A549 (cell line): ENCODE data around the gene PPP1R11. TPM values are rescaled to one million over a fixed set of nuclear protein-coding genes. Genes with fewer than 3 reads are reported as not detected.

ENCODE experiments used
- ATAC-seq, 2 experiments: fragments of 200-7000 bp in 1 of 2; fragments of >200 bp in 1 of 2; cut with Nextera tagmentation in 1 of 2; cut with Tn5 transposase in 1 of 2; 3 replicates each; pipeline versions ENCODE4 v1.8.0 to v1.9.1; 2018 to 2020; ENCODE audit warnings: mild to moderate bottlenecking in 1 of 2, moderate library complexity in 1 of 2
- CTCF ChIA-PET: fragments of 300-600 bp; sonication (Branson Sonifier 250); formaldehyde crosslinking; extraction: SDS; loops from one replicate; lab custom pipeline; 2021; ENCODE audit warnings: antibody characterized with exemption, inconsistent platforms; lab: Yijun Ruan, JAX
- POLR2A ChIA-PET: fragments of 350-600 bp; formaldehyde crosslinking; extraction: SDS; loops from one replicate; lab custom pipeline; 2021; ENCODE audit warnings: antibody characterized with exemption, inconsistent platforms; lab: Yijun Ruan, JAX
- DNase-seq, 2 experiments: peaks; one replicate each; pipeline versions ENCODE4 v3.0.0 to v3.0.0-alpha.2; 2011 to 2016; ENCODE audit warnings: low read depth in 1 of 2, low spot score in 1 of 2
- FAIRE-seq: peaks from 2 replicates; lab custom pipeline; 2011; peaks lifted over from hg19 to GRCh38; lab: Jason Lieb, UNC
- H3K27ac ChIP-seq, 2 experiments: fragments of >200 bp; sonication (Bioruptor Twin); formaldehyde crosslinking; 3 replicates each; pipeline ENCODE4 v1.5.1; 2016 to 2017
- H3K4me1 ChIP-seq: fragments of >200 bp; sonication (Bioruptor Twin); formaldehyde crosslinking; 3 replicates; pipeline ENCODE4 v1.6.1; 2016
- H3K4me2 ChIP-seq: fragments of >200 bp; sonication (Bioruptor Twin); formaldehyde crosslinking; 3 replicates; pipeline ENCODE4 v1.6.1; 2016
- H3K4me3 ChIP-seq: fragments of >200 bp; sonication (Bioruptor Twin); formaldehyde crosslinking; 3 replicates; pipeline ENCODE4 v1.5.1; 2016
- H3K9me3 ChIP-seq: fragments of >200 bp; sonication (Bioruptor Twin); formaldehyde crosslinking; 3 replicates; pipeline ENCODE4 v1.6.1; 2016
- BHLHE40 ChIP-seq: IDR thresholded peaks from 2 replicates; pipeline ENCODE4 v1.6.1; 2012; ENCODE audit warnings: low read depth, low read length, inconsistent platforms
- CBX2 ChIP-seq: fragments of 200-600 bp; sonication (generic); IDR thresholded peaks from 2 replicates; pipeline ENCODE4 v1.6.1; 2016; ENCODE audit warnings: low read depth, mild to moderate bottlenecking, borderline replicate concordance
- CHD2 ChIP-seq: fragments of 150-350 bp; IDR thresholded peaks from 2 replicates; pipeline ENCODE4 v1.6.1; 2014; ENCODE audit warnings: low read length; ENCODE audit not compliant: partially characterized antibody
- EHMT2 ChIP-seq: fragments of 200-600 bp; sonication (generic); IDR thresholded peaks from 2 replicates; pipeline ENCODE4 v1.6.1; 2016; ENCODE audit warnings: antibody characterized with exemption, low read depth, mild to moderate bottlenecking, moderate library complexity
- EP300 ChIP-seq, 2 experiments: fragments of >200 bp; sonication (Bioruptor Twin); formaldehyde crosslinking; IDR thresholded peaks; 2 replicates in 1 of 2; 3 replicates in 1 of 2; pipeline ENCODE4 v1.6.1; 2016 to 2017
- FOXS1 ChIP-seq: fragments of 250-450 bp; sonication (Bioruptor Pico); IDR thresholded peaks from 2 replicates; pipeline ENCODE4 v1.5.0; 2020; ENCODE audit warnings: mild to moderate bottlenecking, moderate library complexity
- GATA3 ChIP-seq: IDR thresholded peaks from 2 replicates; pipeline ENCODE4 v1.6.1; 2012; ENCODE audit warnings: borderline replicate concordance
- HDAC2 ChIP-seq: fragments of 200-600 bp; sonication (generic); IDR thresholded peaks from 2 replicates; pipeline ENCODE4 v1.6.1; 2016
- HEYL ChIP-seq: fragments of 250-450 bp; sonication (Bioruptor Pico); IDR thresholded peaks from 2 replicates; pipeline ENCODE4 v1.8.0; 2021; ENCODE audit warnings: mild to moderate bottlenecking, moderate library complexity
- HMGXB4 ChIP-seq: fragments of 250-450 bp; sonication (Bioruptor Pico); IDR thresholded peaks from 2 replicates; pipeline ENCODE4 v1.5.0; 2021; ENCODE audit warnings: mild to moderate bottlenecking, moderate library complexity, borderline replicate concordance
- HOXB5 ChIP-seq: fragments of 250-450 bp; sonication (Bioruptor Pico); IDR thresholded peaks from 2 replicates; pipeline ENCODE4 v1.5.0; 2020; ENCODE audit warnings: mild to moderate bottlenecking, moderate library complexity
- MAFK ChIP-seq: fragments of 450-650 bp; IDR thresholded peaks from 2 replicates; pipeline ENCODE4 v1.6.1; 2014; ENCODE audit not compliant: partially characterized antibody
- MAX ChIP-seq: IDR thresholded peaks from 2 replicates; pipeline ENCODE4 v1.6.1; 2012
- NFE2L2 ChIP-seq: fragments of 150-350 bp; conservative IDR thresholded peaks from 2 replicates; pipeline ENCODE4 v1.6.1; 2014; ENCODE audit warnings: low read length
- NPAS2 ChIP-seq: fragments of 250-450 bp; sonication (Bioruptor Pico); IDR thresholded peaks from 2 replicates; pipeline ENCODE4 v1.8.0; 2022; ENCODE audit warnings: mild to moderate bottlenecking, moderate library complexity, borderline replicate concordance
- NR3C1 ChIP-seq: fragments of >200 bp; sonication (Bioruptor Twin); formaldehyde crosslinking; IDR thresholded peaks from 3 replicates; pipeline ENCODE4 v1.6.1; 2017
- PHF8 ChIP-seq: fragments of 200-600 bp; sonication (generic); IDR thresholded peaks from 2 replicates; pipeline ENCODE4 v1.6.1; 2016; ENCODE audit warnings: low read depth, mild to moderate bottlenecking, antibody characterized with exemption, moderate library complexity, borderline replicate concordance
- POLR2A ChIP-seq: IDR thresholded peaks from 2 replicates; pipeline ENCODE4 v1.6.1; 2012; ENCODE audit warnings: mild to moderate bottlenecking, low read length
- POLR2AphosphoS2 ChIP-seq: conservative IDR thresholded peaks from 2 replicates; pipeline ENCODE4 v1.6.1; 2012; ENCODE audit warnings: low read length, improper control_type of control experiment, inconsistent platforms
- RCOR1 ChIP-seq: fragments of 150-350 bp; IDR thresholded peaks from 2 replicates; pipeline ENCODE4 v1.6.1; 2014; ENCODE audit warnings: antibody characterized with exemption, low read length, low read depth
- RFX5 ChIP-seq: fragments of 450-650 bp; IDR thresholded peaks from 2 replicates; pipeline ENCODE4 v1.7.1; 2014; ENCODE audit warnings: antibody characterized with exemption, mild to moderate bottlenecking, moderate library complexity
- RNF2 ChIP-seq: fragments of 200-600 bp; sonication (generic); IDR thresholded peaks from 2 replicates; pipeline ENCODE4 v1.6.1; 2016; ENCODE audit warnings: low read depth, mild to moderate bottlenecking, antibody characterized with exemption, moderate library complexity, borderline replicate concordance
- TFCP2L1 ChIP-seq: fragments of 250-450 bp; sonication (Bioruptor Pico); IDR thresholded peaks from 2 replicates; pipeline ENCODE4 v1.5.0; 2021; ENCODE audit warnings: mild to moderate bottlenecking
- ZC3H11A ChIP-seq: fragments of 450-650 bp; IDR thresholded peaks from 2 replicates; pipeline ENCODE4 v1.6.1; 2014; ENCODE audit warnings: antibody characterized with exemption, mild to moderate bottlenecking
- ZFP36 ChIP-seq: fragments of 450-650 bp; IDR thresholded peaks from 2 replicates; pipeline ENCODE4 v1.6.1; 2014; ENCODE audit warnings: borderline replicate concordance; ENCODE audit not compliant: partially characterized antibody
- ZNF302 ChIP-seq: fragments of 250-450 bp; sonication (Bioruptor Pico); IDR thresholded peaks from 2 replicates; pipeline ENCODE4 v1.9.0; 2021; ENCODE audit warnings: inconsistent platforms, mild to moderate bottlenecking, moderate library complexity
- ZSCAN20 ChIP-seq: fragments of 250-450 bp; sonication (Bioruptor Pico); IDR thresholded peaks from 2 replicates; pipeline ENCODE4 v1.8.0; 2022; ENCODE audit warnings: mild to moderate bottlenecking, moderate library complexity
- WGBS: methylation state at CpG from one replicate; pipeline ENCODE4 v1.1.6; 2017; ENCODE audit errors: missing lambda C conversion rate; 5-methylcytosine and 5-hydroxymethylcytosine counted together
- polyA plus RNA-seq, 4 experiments: library from polyadenylated mRNA; depleted of rRNA in 3 of 4; stranded (reverse); fragments of >200 nt; fragmentation: RNase III in 1 of 4; extraction: RNeasy Plus Mini Kit Qiagen cat#74134 plus additional on column Dnase treatment in 1 of 4; gene quantifications; 2 replicates in 3 of 4; 3 replicates in 1 of 4; pipeline ENCODE4 v1.2.3, GENCODE V29; 2011 to 2017
- TF ChIP-seq, protein P1 (sequence below): fragments of >200 bp; sonication (Bioruptor Twin); formaldehyde crosslinking; IDR thresholded peaks from 3 replicates; pipeline ENCODE4 v1.5.1; 2016

PPP1R11 gene
- polyA plus RNA-seq, 2 of the 4 experiments (the other 2 are of a cell fraction), result 34.3 to 61.6 TPM

GRCh38 chr6:30042476-30042875 is 24.5 kb upstream of the PPP1R11 start:
- no peak for ATAC-seq

DNA sequence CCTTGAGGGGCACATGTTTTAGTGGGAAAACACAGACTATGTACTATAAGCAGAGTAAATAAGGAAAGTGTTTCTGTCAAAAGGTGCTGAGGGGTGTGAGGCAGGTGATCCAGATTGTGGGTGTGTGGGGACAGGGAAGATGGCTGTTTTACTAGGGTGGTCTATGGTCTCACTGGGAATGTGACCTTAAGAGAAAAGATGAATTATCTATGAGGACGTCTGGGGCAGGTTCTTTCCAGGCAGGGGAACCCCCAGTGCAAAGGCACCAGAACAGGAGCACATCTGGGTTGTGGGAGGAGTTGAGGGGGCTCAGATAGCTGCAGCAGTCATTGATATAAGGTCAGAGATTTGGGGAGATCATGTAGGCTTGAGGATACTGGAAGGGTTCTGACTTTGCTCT is 24.1 kb upstream of the PPP1R11 start:
- WGBS, result 12% methylated on average over 1 of the region's 1 CpG
- H3K9me3 ChIP-seq, result no peaks in the 10 kb centered on the region
- TF ChIP-seq FOXS1 (CRISPR knock-in tag) (no peak), NFE2L2 (no peak)
- FAIRE-seq (no peak), DNase-seq (no peak), ATAC-seq (no peak)
- H3K4me3 ChIP-seq, result no peak overlapping the region
- H3K27ac ChIP-seq, result no peak overlapping the region
- ChIA-PET CTCF (no interaction called here), POLR2A (no interaction called here)
- H3K4me2 ChIP-seq, result no peak overlapping the region
- H3K4me1 ChIP-seq, result 0 out of 3 replicates have a peak, but pooled peaks cover 3% of the 10 kb centered on the region

More at GRCh38 chr6:30042476-30042875, 24.5 kb upstream of the PPP1R11 start:
- Histone ChIP-seq H3K9me3 (no peaks in the 10 kb centered on the region), H3K27ac (no peak overlapping the region), H3K4me3 (no peak overlapping the region), H3K4me2 (no peak overlapping the region), H3K4me1 (0 out of 3 replicates have a peak, but pooled peaks cover 3% of the 10 kb centered on the region)
- no peak for TF ChIP-seq RCOR1
- no peak for TF ChIP-seq NPAS2
- TF ChIP-seq GATA3, result no peak
- no peak for TF ChIP-seq HEYL (CRISPR knock-in tag)
- TF ChIP-seq TFCP2L1 (CRISPR knock-in tag), result no peak
- no peak for TF ChIP-seq POLR2AphosphoS2
- TF ChIP-seq, protein P1, sequence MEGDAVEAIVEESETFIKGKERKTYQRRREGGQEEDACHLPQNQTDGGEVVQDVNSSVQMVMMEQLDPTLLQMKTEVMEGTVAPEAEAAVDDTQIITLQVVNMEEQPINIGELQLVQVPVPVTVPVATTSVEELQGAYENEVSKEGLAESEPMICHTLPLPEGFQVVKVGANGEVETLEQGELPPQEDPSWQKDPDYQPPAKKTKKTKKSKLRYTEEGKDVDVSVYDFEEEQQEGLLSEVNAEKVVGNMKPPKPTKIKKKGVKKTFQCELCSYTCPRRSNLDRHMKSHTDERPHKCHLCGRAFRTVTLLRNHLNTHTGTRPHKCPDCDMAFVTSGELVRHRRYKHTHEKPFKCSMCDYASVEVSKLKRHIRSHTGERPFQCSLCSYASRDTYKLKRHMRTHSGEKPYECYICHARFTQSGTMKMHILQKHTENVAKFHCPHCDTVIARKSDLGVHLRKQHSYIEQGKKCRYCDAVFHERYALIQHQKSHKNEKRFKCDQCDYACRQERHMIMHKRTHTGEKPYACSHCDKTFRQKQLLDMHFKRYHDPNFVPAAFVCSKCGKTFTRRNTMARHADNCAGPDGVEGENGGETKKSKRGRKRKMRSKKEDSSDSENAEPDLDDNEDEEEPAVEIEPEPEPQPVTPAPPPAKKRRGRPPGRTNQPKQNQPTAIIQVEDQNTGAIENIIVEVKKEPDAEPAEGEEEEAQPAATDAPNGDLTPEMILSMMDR, result no peak
- TF ChIP-seq MAX, result no peak
- TF ChIP-seq MAFK, result no peak
- no peak for TF ChIP-seq HOXB5 (CRISPR knock-in tag)
- no peak for TF ChIP-seq RNF2
- no peak for TF ChIP-seq EP300 (IDR thresholded peaks at IDR 0.05)
- TF ChIP-seq NR3C1, result no peak
- no peak for TF ChIP-seq POLR2A
- no peak for TF ChIP-seq HMGXB4
- no peak for FAIRE-seq
- WGBS, result 90% methylated on average over 1 of the region's 1 CpG
- no peak for DNase-seq
- POLR2A ChIA-PET, result no interaction called here
- CTCF ChIA-PET, result interaction anchor here (1.9 kb wide), 1 partner anchor 194 kb away, joined by 5 read pairs; no protein-coding TSS in a partner anchor

GRCh38 chr6:30043744-30044143 is 23.3 kb upstream of the PPP1R11 start:
- ATAC-seq (no peak), FAIRE-seq (no peak), DNase-seq (no peak)
- Histone ChIP-seq H3K4me2 (no peak overlapping the region), H3K9me3 (no peaks in the 10 kb centered on the region), H3K4me1 (0 out of 3 replicates have a peak, but pooled peaks cover 3% of the 10 kb centered on the region), H3K4me3 (no peak overlapping the region), H3K27ac (no peak overlapping the region)
- WGBS, result 93% methylated on average over 2 of the region's 2 CpGs
- ChIA-PET POLR2A (no interaction called here), CTCF (no interaction called here)
- TF ChIP-seq MAFK, result no peak
- TF ChIP-seq ZNF302 (CRISPR knock-in tag), result no peak
- TF ChIP-seq RFX5, result no peak
- TF ChIP-seq ZFP36, result no peak
- no peak for TF ChIP-seq BHLHE40
- TF ChIP-seq CHD2, result no peak
- no peak for TF ChIP-seq CBX2
- no peak for TF ChIP-seq HDAC2
- TF ChIP-seq ZC3H11A, result no peak
- no peak for TF ChIP-seq RNF2
- TF ChIP-seq ZSCAN20 (CRISPR knock-in tag), result no peak
- no peak for TF ChIP-seq EHMT2
- no peak for TF ChIP-seq PHF8
- TF ChIP-seq NFE2L2, result no peak
